GM18517 (cell line): ENCODE measurements around the gene SLC1A4.
"Not testable (repeated sequence)": the region's sequence is repeated elsewhere in the genome, so short reads cannot be mapped to it uniquely, and the experiment has no call there.

ENCODE experiments used
- ATAC-seq: cut with Tn5 transposase; IDR thresholded peaks from one replicate; pipeline ENCODE4 v1.9.1; 2021; ENCODE audit warnings: mild to moderate bottlenecking, moderate library complexity; ENCODE audit not compliant: unreplicated experiment

Gene SLC1A4

GRCh38 chr2:64990876-64991275 lies 1.7 kb downstream of the SLC1A4 start:
- no peak for ATAC-seq

- ATAC-seq, result no peak
These were observed 3.0 kb downstream of the SLC1A4 start for GRCh38 chr2:64992218-64992617.

GRCh38 chr2:64992990-64993389 lies 3.8 kb downstream of the SLC1A4 start:
- ATAC-seq, result no peak

GRCh38 chr2:64995041-64995440 lies 5.8 kb downstream of the SLC1A4 start:
- ATAC-seq, result no peak

GRCh38 chr2:64996871-64997307 lies 7.7 kb downstream of the SLC1A4 start:
- ATAC-seq, result no peak

- ATAC-seq, result no peak
These were observed 9.5 kb downstream of the SLC1A4 start for GRCh38 chr2:64998658-64999061.

GRCh38 chr2:64999754-65000153 lies 10.6 kb downstream of the SLC1A4 start:
- no peak for ATAC-seq

GRCh38 chr2:65000644-65001043 lies 11.4 kb downstream of the SLC1A4 start:
- no peak for ATAC-seq

GRCh38 chr2:65003037-65003436 lies 13.8 kb downstream of the SLC1A4 start:
- ATAC-seq, result no peak

GRCh38 chr2:65004232-65004631 lies 15.0 kb downstream of the SLC1A4 start:
- not testable (repeated sequence) for ATAC-seq

GRCh38 chr2:65013776-65014175 lies 24.6 kb downstream of the SLC1A4 start:
- ATAC-seq, result no peak

GRCh38 chr2:65015731-65016130 lies 26.5 kb downstream of the SLC1A4 start:
- no peak for ATAC-seq

GRCh38 chr2:65016789-65017188 lies 27.6 kb downstream of the SLC1A4 start:
- no peak for ATAC-seq

GRCh38 chr2:65017335-65017734 lies 28.1 kb downstream of the SLC1A4 start:
- ATAC-seq, result no peak

- no peak for ATAC-seq
These were observed 29.0 kb downstream of the SLC1A4 start for GRCh38 chr2:65018141-65018582.

GRCh38 chr2:65019010-65019409 lies 29.8 kb downstream of the SLC1A4 start:
- ATAC-seq, result no peak

GRCh38 chr2:65019675-65020195 lies 30.5 kb downstream of the SLC1A4 start:
- no peak for ATAC-seq

- not testable (repeated sequence) for ATAC-seq
These were observed 31.1 kb downstream of the SLC1A4 start for GRCh38 chr2:65020251-65020650.

GRCh38 chr2:65020943-65021528 lies 31.8 kb downstream of the SLC1A4 start:
- ATAC-seq, result no peak

GRCh38 chr2:65021709-65022108 lies 32.5 kb downstream of the SLC1A4 start:
- no peak for ATAC-seq

GRCh38 chr2:65022189-65022588 lies 33.0 kb downstream of the SLC1A4 start:
- no peak for ATAC-seq

GRCh38 chr2:65023742-65024141 lies 34.5 kb downstream of the SLC1A4 start:
- ATAC-seq, result no peak
